Loucy (cell line): ENCODE data around the gene POLR3E.

Experiments
- EZH2phosphoT487 ChIP-seq: fragments of 200-600 bp; IDR thresholded peaks from 2 replicates; pipeline ENCODE4 v1.6.1; 2018; ENCODE audit warnings: antibody characterized with exemption, mild to moderate bottlenecking, moderate library complexity, borderline replicate concordance
- TF ChIP-seq, protein P1 (sequence below): fragments of 200-600 bp; sonication (generic); conservative IDR thresholded peaks from 2 replicates; pipeline ENCODE4 v1.5.1; 2014; ENCODE audit warnings: mild to moderate bottlenecking, antibody characterized with exemption, low read length

- TF ChIP-seq, protein P1, sequence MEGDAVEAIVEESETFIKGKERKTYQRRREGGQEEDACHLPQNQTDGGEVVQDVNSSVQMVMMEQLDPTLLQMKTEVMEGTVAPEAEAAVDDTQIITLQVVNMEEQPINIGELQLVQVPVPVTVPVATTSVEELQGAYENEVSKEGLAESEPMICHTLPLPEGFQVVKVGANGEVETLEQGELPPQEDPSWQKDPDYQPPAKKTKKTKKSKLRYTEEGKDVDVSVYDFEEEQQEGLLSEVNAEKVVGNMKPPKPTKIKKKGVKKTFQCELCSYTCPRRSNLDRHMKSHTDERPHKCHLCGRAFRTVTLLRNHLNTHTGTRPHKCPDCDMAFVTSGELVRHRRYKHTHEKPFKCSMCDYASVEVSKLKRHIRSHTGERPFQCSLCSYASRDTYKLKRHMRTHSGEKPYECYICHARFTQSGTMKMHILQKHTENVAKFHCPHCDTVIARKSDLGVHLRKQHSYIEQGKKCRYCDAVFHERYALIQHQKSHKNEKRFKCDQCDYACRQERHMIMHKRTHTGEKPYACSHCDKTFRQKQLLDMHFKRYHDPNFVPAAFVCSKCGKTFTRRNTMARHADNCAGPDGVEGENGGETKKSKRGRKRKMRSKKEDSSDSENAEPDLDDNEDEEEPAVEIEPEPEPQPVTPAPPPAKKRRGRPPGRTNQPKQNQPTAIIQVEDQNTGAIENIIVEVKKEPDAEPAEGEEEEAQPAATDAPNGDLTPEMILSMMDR, result no peak
- TF ChIP-seq EZH2phosphoT487, result no peak
Observed at GRCh38 chr16:22375963-22376640, 78.9 kb downstream of the POLR3E start.
